Kidney epithelial cell (primary cell): ENCODE measurements around the gene CLNK. TPM values are rescaled to one million over a fixed set of nuclear protein-coding genes. Genes with fewer than 3 reads are reported as not detected.

Experiments used
- DNase-seq: peaks from one replicate; pipeline ENCODE4 v3.0.0-alpha.2; 2010; ENCODE audit warnings: low read depth
- H3K27me3 ChIP-seq: 2 replicates; pipeline ENCODE4 v1.6.0; 2011; ENCODE audit warnings: low read length; ENCODE audit not compliant: control insufficient read depth, insufficient read depth
- H3K36me3 ChIP-seq: 2 replicates; pipeline ENCODE4 v1.5.1; 2011; ENCODE audit warnings: low read length; ENCODE audit not compliant: control insufficient read depth, insufficient read depth
- H3K4me3 ChIP-seq: 2 replicates; pipeline ENCODE4 v1.5.1; 2011; ENCODE audit warnings: low read depth, mild to moderate bottlenecking, control low read depth, low read length
- total RNA-seq: library from RNA; depleted of rRNA; stranded (reverse); fragments of >200 nt; gene quantifications from 2 replicates; pipeline ENCODE4 v1.2.3, GENCODE V29; 2015
- TF ChIP-seq, protein P1 (sequence below): IDR thresholded peaks from 2 replicates; pipeline ENCODE4 v1.5.1; 2011; ENCODE audit warnings: mild to moderate bottlenecking, moderate library complexity, low read length, control low read depth, inconsistent platforms; ENCODE audit not compliant: insufficient read depth, poor library complexity, severe bottlenecking

Gene CLNK
- total RNA-seq, 1 donor from 2014 or later: not detected

DNA sequence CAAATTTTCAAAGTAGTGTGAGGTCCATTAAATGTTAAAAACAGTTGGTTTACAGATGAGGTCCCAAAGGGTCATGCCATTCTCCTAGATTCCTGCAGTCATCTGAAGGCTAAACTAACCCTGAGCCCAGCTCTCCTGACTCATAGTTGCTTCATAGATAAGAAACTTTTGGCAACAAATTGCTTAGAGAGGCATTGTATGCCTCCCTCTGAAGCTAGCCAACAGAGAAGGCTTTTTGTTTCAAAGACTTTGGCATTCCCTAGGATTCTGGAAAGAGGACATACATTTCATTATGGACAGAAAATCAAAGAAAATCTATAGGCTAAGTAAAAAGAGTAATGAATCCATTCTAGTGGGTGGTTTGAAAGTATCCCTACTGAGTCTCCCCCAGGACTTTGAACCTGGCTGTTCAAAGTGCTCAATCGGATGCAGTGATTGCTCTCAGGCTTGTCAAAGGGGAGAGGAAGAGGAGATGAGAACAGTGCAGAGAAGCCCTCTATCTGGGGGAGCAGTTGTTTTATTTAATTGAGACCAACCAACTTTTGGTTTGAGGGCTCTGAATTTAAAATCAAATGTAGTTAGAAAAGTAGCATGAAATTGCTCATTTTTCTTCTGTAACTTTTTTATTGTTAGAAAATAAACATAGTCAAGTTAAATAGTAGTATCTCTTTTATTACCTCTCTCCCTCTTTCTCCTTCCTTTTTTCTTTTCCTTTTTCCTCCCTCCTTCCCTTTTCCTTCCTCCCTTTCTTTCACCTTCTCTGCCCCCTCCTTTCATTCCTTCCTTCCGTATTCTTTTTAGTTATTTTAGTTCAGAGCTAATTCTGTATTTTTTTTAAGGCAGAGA lies 155.1 kb downstream of the CLNK start:
- TF ChIP-seq, protein P1, sequence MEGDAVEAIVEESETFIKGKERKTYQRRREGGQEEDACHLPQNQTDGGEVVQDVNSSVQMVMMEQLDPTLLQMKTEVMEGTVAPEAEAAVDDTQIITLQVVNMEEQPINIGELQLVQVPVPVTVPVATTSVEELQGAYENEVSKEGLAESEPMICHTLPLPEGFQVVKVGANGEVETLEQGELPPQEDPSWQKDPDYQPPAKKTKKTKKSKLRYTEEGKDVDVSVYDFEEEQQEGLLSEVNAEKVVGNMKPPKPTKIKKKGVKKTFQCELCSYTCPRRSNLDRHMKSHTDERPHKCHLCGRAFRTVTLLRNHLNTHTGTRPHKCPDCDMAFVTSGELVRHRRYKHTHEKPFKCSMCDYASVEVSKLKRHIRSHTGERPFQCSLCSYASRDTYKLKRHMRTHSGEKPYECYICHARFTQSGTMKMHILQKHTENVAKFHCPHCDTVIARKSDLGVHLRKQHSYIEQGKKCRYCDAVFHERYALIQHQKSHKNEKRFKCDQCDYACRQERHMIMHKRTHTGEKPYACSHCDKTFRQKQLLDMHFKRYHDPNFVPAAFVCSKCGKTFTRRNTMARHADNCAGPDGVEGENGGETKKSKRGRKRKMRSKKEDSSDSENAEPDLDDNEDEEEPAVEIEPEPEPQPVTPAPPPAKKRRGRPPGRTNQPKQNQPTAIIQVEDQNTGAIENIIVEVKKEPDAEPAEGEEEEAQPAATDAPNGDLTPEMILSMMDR: no peak
- DNase-seq: no peak
- Histone ChIP-seq H3K27me3 (no peaks in the 10 kb centered on the region), H3K36me3 (no peaks in the 10 kb centered on the region), H3K4me3 (no peak overlapping the region)

- no peak for DNase-seq
- no peaks in the 10 kb centered on the region for H3K36me3 ChIP-seq
- TF ChIP-seq, protein P1: no peak
- H3K27me3 ChIP-seq: no peaks in the 10 kb centered on the region
- no peak overlapping the region for H3K4me3 ChIP-seq
Measured at GRCh38 chr4:10527438-10527837, 157.1 kb downstream of the CLNK start.

DNA sequence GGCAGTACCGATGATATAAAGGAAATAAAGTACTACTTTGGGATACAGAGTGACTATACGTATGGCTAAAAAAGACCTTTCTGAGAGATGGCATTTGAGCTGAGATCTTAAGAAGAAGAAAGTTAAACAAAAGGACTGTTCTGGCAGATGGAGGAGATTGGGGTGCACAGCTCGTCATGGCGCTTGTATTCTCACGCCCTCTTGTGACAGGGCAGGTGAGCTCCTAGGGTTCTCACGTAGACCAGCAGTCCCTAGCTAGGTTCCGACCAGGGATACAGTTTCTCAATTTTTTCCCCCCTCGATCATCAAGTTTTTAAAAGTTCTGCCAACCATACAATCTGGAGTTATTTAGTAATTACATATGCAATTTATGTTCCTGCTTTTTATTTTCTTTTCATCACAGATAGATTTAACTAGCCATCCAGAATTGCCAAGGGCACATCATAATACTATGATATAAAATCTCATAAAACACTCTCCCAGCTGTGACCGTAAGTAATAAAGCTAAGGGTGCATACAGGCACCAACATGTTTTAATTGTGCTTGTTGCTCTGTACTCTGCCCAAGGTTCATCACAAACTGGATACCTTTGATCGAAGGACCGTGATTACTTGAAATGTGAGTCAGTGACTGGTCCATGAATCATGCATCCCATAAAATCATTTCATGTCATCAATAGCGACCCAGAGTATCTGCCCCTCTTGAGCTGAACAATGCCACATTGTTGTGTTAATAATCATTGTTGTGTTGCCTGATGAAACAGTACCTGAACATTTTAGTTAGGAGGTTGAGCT lies 157.9 kb downstream of the CLNK start:
- H3K4me3 ChIP-seq: no peak overlapping the region
- H3K36me3 ChIP-seq: no peaks in the 10 kb centered on the region
- TF ChIP-seq, protein P1: no peak
- no peaks in the 10 kb centered on the region for H3K27me3 ChIP-seq
- DNase-seq: no peak

DNA sequence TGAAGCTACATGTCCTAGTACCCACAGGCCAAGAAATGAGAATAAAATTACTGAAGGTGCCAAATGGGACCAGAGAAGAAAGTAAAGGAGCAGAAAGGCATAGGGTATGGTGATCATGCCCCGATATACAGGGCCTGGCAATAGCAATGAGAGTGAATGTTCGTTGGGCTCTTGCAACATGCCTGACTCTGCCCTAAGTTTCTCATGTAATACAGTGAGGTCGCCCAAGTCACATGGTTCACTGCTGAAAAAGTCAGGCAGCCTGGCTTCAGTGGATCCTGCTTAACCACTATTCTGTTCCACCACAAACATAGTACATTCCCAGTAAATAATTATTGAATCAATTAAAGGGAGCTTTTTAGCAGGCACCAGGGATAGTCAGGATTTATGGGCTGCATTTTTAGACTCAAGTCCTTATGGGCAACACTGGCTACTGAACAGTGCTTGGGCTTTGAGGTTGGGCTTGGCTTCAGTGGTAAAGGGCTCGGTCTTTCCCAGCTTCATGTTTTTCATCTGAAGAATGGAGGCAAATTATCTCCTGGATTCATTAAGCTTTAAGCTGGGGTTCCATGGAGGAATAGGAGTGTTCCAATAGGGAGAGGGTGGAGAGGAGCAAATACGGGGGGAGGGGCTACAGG lies 160.3 kb downstream of the CLNK start:
- Histone ChIP-seq H3K36me3 (no peaks in the 10 kb centered on the region), H3K4me3 (no peak overlapping the region), H3K27me3 (no peaks in the 10 kb centered on the region)
- TF ChIP-seq, protein P1: no peak
- DNase-seq: no peak

DNA sequence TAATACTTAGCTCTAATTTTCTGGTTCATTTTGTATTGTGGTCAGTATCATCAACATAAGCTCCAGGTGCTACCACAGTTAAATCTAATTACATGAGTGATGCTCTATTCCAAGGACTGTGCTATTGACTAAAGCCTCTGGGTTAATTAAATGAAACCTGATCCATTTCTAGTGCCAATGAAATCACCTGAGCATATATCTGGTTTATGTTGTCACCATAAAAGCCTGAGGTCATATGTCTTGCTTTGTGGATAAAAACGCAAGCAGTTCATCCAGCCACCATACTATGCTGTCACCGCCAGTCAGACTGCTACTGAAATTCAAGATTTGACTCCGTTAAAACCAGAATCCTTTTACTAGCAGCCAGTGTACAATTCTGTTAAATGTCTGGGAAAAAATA lies 163.1 kb downstream of the CLNK start:
- H3K36me3 ChIP-seq: no peaks in the 10 kb centered on the region
- H3K27me3 ChIP-seq: no peaks in the 10 kb centered on the region
- TF ChIP-seq, protein P1: no peak
- no peak overlapping the region for H3K4me3 ChIP-seq
- no peak for DNase-seq
